ENCODE results near the gene FAM9C. TPM values are rescaled to one million over a fixed set of nuclear protein-coding genes. Genes with fewer than 3 reads are reported as not detected.

Gene FAM9C
- total and polyA plus RNA-seq, 2 donors from 2014 or later, result not detected

GRCh38 chrX:12994321-12994720 is 50.1 kb downstream of the FAM9C start:
- no peak for TF ChIP-seq CTCF (IDR thresholded peaks at IDR 0.05; ENCODE audit: borderline replicate concordance, extremely low read depth, insufficient read depth)
- intact Hi-C loops (cut with DNase I), result no loop called here
- FAIRE-seq (peak; percentile 59), DNase-seq (no peak)
- no peaks in the 10 kb centered on the region for H3K9me3 ChIP-seq (ENCODE audit: control insufficient read depth in 2 of 3, insufficient read depth in 1 of 3, low read length in 3 of 3)
- H3K9ac ChIP-seq (ENCODE audit: low read length in 3 of 3), result no peak overlapping the region
- H3K4me1 ChIP-seq (ENCODE audit: control insufficient read depth in 2 of 3, insufficient read depth in 2 of 3, low read depth in 1 of 3, low read length in 3 of 3), result peaks cover 0 to 3% (median 0%) of the 10 kb centered on the region in 3 donors
- H3K27ac ChIP-seq (ENCODE audit: low read depth in 2 of 2, low read length in 2 of 2), result no peak overlapping the region
- no peaks in the 10 kb centered on the region for H3K36me3 ChIP-seq (ENCODE audit: control insufficient read depth in 2 of 3, insufficient read depth in 3 of 3, low read length in 3 of 3)
- H3K27me3 ChIP-seq (ENCODE audit: control insufficient read depth, insufficient read depth, low read length), result no peaks in the 10 kb centered on the region
- no peak overlapping the region for H3K4me3 ChIP-seq (ENCODE audit: low read length in 3 of 3)

- no peak for TF ChIP-seq CTCF (IDR thresholded peaks at IDR 0.05; ENCODE audit: borderline replicate concordance, extremely low read depth, insufficient read depth)
- H3K9me3 ChIP-seq (ENCODE audit: control insufficient read depth in 2 of 3, insufficient read depth in 1 of 3, low read length in 3 of 3), result no peaks in the 10 kb centered on the region
- intact Hi-C loops (cut with DNase I), result no loop called here
- H3K4me1 ChIP-seq (ENCODE audit: control insufficient read depth in 2 of 3, insufficient read depth in 2 of 3, low read depth in 1 of 3, low read length in 3 of 3), result peaks cover 0 to 3% (median 0%) of the 10 kb centered on the region in 3 donors
- no peak overlapping the region for H3K9ac ChIP-seq (ENCODE audit: low read length in 3 of 3)
- peak; percentile 11 for FAIRE-seq
- no peaks in the 10 kb centered on the region for H3K36me3 ChIP-seq (ENCODE audit: control insufficient read depth in 2 of 3, insufficient read depth in 3 of 3, low read length in 3 of 3)
- H3K4me3 ChIP-seq (ENCODE audit: low read length in 3 of 3), result no peak overlapping the region
- no peak for DNase-seq
- no peaks in the 10 kb centered on the region for H3K27me3 ChIP-seq (ENCODE audit: control insufficient read depth, insufficient read depth, low read length)
- H3K27ac ChIP-seq (ENCODE audit: low read depth in 2 of 2, low read length in 2 of 2), result no peak overlapping the region
These were observed 50.6 kb downstream of the FAM9C start for GRCh38 chrX:12993826-12994225.

- FAIRE-seq, result peak; percentile 42
- Histone ChIP-seq H3K36me3 (ENCODE audit: control insufficient read depth in 2 of 3, insufficient read depth in 3 of 3, low read length in 3 of 3) (no peaks in the 10 kb centered on the region), H3K27ac (ENCODE audit: low read depth in 2 of 2, low read length in 2 of 2) (no peak overlapping the region), H3K9ac (ENCODE audit: low read length in 3 of 3) (no peak overlapping the region), H3K4me3 (ENCODE audit: low read length in 3 of 3) (no peak overlapping the region), H3K4me1 (ENCODE audit: control insufficient read depth in 2 of 3, insufficient read depth in 2 of 3, low read depth in 1 of 3, low read length in 3 of 3) (peaks cover 0 to 3% (median 0%) of the 10 kb centered on the region in 3 donors), H3K27me3 (ENCODE audit: control insufficient read depth, insufficient read depth, low read length) (no peaks in the 10 kb centered on the region), H3K9me3 (ENCODE audit: control insufficient read depth in 2 of 3, insufficient read depth in 1 of 3, low read length in 3 of 3) (no peaks in the 10 kb centered on the region)
- TF ChIP-seq CTCF (IDR thresholded peaks at IDR 0.05; ENCODE audit: borderline replicate concordance, extremely low read depth, insufficient read depth), result no peak
- intact Hi-C loops (cut with DNase I), result no loop called here
- no peak for DNase-seq
These were observed 51.8 kb downstream of the FAM9C start for GRCh38 chrX:12992544-12993118.

GRCh38 chrX:12991575-12991974 is 52.8 kb downstream of the FAM9C start:
- DNase-seq (no peak), FAIRE-seq (no peak)
- intact Hi-C loops (cut with DNase I), result no loop called here
- no peak for TF ChIP-seq CTCF (IDR thresholded peaks at IDR 0.05; ENCODE audit: borderline replicate concordance, extremely low read depth, insufficient read depth)
- H3K4me1 ChIP-seq (ENCODE audit: control insufficient read depth in 2 of 3, insufficient read depth in 2 of 3, low read depth in 1 of 3, low read length in 3 of 3), result no peaks in the 10 kb centered on the region
- H3K27me3 ChIP-seq (ENCODE audit: control insufficient read depth, insufficient read depth, low read length), result no peaks in the 10 kb centered on the region
- no peak overlapping the region for H3K27ac ChIP-seq (ENCODE audit: low read depth in 2 of 2, low read length in 2 of 2)
- no peaks in the 10 kb centered on the region for H3K9me3 ChIP-seq (ENCODE audit: control insufficient read depth in 2 of 3, insufficient read depth in 1 of 3, low read length in 3 of 3)
- H3K9ac ChIP-seq (ENCODE audit: low read length in 3 of 3), result no peak overlapping the region
- no peaks in the 10 kb centered on the region for H3K36me3 ChIP-seq (ENCODE audit: control insufficient read depth in 2 of 3, insufficient read depth in 3 of 3, low read length in 3 of 3)
- no peak overlapping the region for H3K4me3 ChIP-seq (ENCODE audit: low read length in 3 of 3)
